SK-N-MC (cell line): ENCODE data around the gene SCFD1.

ENCODE experiments used
- EZH2 ChIP-seq: fragments of 200-600 bp; sonication (generic); IDR thresholded peaks from one replicate; pipeline ENCODE4 v1.6.1; 2017; ENCODE audit warnings: antibody characterized with exemption
- POLR2AphosphoS5 ChIP-seq: IDR thresholded peaks from 2 replicates; pipeline ENCODE4 v1.6.1; 2012; ENCODE audit warnings: mild to moderate bottlenecking, low read depth, low read length, borderline replicate concordance

- TF ChIP-seq EZH2 (no peak), POLR2AphosphoS5 (no peak)
Observed at GRCh38 chr14:30771595-30771994, 149.5 kb downstream of the SCFD1 start.
